Tibial nerve (tissue), 4 donors: ENCODE data around the gene ATP2C2.

Experiments
- EP300 ChIP-seq, 2 donors: sonication (generic); formaldehyde crosslinking; IDR thresholded peaks; one replicate each; pipeline ENCODE4 v1.6.1; 2017; ENCODE audit warnings: antibody characterized with exemption in 2 of 2, mild to moderate bottlenecking in 1 of 2
- POLR2A ChIP-seq, 2 donors: fragments of 450-650 bp; IDR thresholded peaks; one replicate each; pipeline ENCODE4 v1.6.1; 2017; ENCODE audit warnings: antibody characterized with exemption in 2 of 2, mild to moderate bottlenecking in 2 of 2, moderate library complexity in 2 of 2
- TF ChIP-seq, protein P1 (sequence below), 5 experiments: fragments of 200-600 bp in 3 of 5; fragments of 450-650 bp in 2 of 5; sonication (generic) in 3 of 5; IDR thresholded peaks; one replicate each; pipeline ENCODE4 v1.5.1; 2016 to 2019; ENCODE audit warnings: antibody characterized with exemption in 5 of 5, mild to moderate bottlenecking in 3 of 5, moderate library complexity in 2 of 5

DNA sequence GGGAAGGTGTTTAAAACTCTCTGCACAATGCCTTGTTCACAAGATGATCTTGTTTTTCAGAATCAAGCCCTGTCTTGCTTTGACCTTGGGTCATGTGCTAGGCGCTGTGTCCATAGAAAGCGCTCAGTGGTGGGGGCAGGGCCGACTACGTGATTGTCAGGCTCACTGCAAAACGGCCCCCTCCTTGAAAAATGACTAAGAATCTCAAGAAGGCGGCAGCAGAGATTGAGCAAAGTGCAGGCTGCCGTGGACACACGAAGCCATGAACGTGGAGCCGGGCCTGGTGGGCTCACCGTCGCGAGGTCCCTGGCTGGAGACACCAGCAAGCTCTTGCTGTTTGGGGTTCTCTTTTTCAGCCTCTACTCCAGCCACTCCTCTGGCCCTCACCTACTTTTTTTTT, 10.2 kb downstream of the ATP2C2 start:
- no peak for TF ChIP-seq POLR2A (IDR thresholded peaks at IDR 0.05)
- TF ChIP-seq, protein P1, sequence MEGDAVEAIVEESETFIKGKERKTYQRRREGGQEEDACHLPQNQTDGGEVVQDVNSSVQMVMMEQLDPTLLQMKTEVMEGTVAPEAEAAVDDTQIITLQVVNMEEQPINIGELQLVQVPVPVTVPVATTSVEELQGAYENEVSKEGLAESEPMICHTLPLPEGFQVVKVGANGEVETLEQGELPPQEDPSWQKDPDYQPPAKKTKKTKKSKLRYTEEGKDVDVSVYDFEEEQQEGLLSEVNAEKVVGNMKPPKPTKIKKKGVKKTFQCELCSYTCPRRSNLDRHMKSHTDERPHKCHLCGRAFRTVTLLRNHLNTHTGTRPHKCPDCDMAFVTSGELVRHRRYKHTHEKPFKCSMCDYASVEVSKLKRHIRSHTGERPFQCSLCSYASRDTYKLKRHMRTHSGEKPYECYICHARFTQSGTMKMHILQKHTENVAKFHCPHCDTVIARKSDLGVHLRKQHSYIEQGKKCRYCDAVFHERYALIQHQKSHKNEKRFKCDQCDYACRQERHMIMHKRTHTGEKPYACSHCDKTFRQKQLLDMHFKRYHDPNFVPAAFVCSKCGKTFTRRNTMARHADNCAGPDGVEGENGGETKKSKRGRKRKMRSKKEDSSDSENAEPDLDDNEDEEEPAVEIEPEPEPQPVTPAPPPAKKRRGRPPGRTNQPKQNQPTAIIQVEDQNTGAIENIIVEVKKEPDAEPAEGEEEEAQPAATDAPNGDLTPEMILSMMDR (IDR thresholded peaks at IDR 0.05): no peak
- peak in 1 of 2 donors; percentile 43 for TF ChIP-seq EP300 (IDR thresholded peaks at IDR 0.05)
